VCaP (cell line): ENCODE results near the gene TEPSIN.

ENCODE experiments used
- H3K27ac ChIP-seq: fragments of 450-650 bp; 2 replicates; pipeline ENCODE4 v1.5.1; 2017
- TF ChIP-seq, protein P1 (sequence below): fragments of 450-650 bp; conservative IDR thresholded peaks from 2 replicates; pipeline ENCODE4 v1.5.1; 2017; ENCODE audit warnings: mild to moderate bottlenecking, moderate library complexity

Gene TEPSIN

DNA sequence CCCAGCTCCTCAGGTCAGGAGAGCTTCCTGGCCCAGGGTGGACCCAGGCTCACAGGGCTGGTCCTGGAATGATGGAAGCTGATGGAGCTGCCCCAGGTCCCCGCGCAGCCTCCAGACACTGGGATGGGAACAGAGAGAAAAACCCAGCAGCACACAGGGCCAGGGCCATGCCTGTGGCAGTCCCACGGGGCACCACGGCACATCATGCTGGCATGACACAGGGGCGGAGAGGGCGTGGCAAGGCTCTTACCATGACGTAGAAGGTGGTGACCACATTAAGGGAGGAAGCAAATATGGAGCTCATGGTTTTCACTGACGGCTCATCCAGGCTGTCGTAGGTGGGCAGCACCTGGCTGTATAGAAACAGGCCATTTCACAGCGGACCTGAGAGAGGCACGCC is 37.9 kb upstream of the TEPSIN start:
- H3K27ac ChIP-seq: peak overlapping the region; percentile 49
- TF ChIP-seq, protein P1, sequence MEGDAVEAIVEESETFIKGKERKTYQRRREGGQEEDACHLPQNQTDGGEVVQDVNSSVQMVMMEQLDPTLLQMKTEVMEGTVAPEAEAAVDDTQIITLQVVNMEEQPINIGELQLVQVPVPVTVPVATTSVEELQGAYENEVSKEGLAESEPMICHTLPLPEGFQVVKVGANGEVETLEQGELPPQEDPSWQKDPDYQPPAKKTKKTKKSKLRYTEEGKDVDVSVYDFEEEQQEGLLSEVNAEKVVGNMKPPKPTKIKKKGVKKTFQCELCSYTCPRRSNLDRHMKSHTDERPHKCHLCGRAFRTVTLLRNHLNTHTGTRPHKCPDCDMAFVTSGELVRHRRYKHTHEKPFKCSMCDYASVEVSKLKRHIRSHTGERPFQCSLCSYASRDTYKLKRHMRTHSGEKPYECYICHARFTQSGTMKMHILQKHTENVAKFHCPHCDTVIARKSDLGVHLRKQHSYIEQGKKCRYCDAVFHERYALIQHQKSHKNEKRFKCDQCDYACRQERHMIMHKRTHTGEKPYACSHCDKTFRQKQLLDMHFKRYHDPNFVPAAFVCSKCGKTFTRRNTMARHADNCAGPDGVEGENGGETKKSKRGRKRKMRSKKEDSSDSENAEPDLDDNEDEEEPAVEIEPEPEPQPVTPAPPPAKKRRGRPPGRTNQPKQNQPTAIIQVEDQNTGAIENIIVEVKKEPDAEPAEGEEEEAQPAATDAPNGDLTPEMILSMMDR: no peak

DNA sequence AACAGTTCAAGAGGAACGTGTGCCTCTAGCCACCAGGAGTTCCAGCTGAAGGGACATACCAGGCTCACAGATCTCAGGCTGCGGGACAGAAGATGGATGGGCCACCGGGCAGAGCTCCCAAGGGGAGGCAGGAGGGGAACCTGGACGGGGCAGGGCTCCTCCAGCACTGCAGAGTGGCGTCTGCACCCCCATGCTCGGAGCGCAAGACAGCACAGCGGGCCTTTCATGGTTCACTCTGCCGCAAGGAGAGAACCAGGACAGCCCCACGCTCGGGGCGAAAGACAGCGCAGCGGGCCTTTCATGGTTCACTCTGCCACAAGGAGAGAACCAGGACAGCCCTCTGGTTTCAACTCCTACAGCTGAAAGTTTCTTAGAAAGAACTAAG is 35.6 kb upstream of the TEPSIN start:
- TF ChIP-seq, protein P1: no peak
- no peak overlapping the region for H3K27ac ChIP-seq

DNA sequence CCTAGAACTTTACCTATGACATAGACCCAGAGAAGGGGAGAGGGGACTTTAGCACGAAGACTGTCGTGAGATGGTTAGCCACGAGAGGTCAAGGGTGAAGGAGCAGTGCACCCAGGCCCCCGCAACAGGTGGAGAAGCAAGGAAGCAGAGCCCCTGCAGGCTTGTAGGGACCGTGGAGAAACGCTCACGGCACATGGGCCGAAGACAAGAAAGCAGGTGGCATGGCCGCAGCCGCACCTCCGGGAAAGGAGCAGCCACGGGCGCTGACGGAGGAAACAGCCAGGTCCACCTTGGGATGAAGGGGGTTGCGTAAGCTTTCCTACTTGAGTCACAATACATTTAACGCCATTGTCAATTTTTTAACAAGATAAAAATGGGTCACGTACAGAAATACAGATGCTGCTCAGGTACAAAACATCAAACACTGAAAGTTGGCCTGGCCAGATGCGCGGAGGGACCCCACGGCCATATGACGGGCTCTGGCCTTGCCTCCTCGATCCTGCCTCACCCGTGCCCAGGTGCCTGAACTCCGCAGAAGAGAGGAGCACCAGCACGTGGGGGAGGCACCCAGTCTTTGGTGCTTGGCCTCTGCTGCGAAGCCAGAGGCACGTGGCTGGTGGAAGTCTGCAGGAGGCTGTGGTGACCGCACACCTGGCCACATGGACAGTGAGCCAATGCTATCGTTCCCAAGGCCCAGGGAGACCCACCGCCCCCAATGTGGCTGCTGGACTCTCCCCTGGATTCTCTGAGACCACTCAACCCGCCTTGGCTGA is 35.0 kb upstream of the TEPSIN start:
- H3K27ac ChIP-seq: peak overlapping the region; percentile 68
- TF ChIP-seq, protein P1: no peak

DNA sequence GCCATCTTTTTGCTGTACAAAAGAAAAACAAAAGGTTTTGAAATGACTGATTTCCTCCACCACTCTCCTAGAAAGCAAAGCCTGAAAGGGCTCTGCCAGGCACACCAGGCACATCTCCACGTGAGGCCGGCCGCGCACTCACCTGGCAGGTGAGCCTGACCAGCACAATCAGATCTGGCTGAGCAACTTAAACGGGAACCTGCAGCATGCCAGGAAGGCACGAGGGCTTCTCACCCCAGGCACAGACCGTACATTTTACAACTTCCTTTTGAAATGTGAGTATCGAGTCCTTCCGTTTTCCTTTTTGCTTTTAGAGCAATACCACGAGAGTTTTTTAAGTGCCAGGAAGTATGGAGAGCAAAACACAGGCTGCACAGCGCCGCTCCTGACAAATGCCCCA is 33.8 kb upstream of the TEPSIN start:
- peak overlapping the region; percentile 68 for H3K27ac ChIP-seq
- TF ChIP-seq, protein P1: no peak

DNA sequence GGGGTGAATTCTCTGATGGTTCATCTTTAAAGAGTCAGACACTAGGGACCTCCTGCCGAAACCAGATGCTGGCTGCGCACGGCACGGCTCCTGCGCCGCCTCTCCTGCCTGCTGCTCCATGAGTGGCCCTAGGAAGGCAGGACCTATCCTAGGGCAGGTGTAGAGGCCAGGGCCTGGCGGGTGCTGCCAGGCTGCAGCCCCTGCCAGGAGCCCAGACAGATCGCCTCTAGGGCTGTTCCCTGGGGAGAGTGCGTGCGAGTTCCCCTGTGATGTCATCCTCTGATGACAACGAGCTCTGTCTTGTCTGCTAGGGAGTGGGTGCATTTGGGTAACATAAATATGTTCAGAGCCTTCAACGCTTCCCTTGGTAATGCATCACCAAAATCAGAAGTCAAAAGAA is 32.4 kb upstream of the TEPSIN start:
- H3K27ac ChIP-seq: no peak overlapping the region
- TF ChIP-seq, protein P1: no peak

- no peak overlapping the region for H3K27ac ChIP-seq
- TF ChIP-seq, protein P1: no peak
Measured at GRCh38 chr17:81270279-81270678, 31.4 kb upstream of the TEPSIN start.

DNA sequence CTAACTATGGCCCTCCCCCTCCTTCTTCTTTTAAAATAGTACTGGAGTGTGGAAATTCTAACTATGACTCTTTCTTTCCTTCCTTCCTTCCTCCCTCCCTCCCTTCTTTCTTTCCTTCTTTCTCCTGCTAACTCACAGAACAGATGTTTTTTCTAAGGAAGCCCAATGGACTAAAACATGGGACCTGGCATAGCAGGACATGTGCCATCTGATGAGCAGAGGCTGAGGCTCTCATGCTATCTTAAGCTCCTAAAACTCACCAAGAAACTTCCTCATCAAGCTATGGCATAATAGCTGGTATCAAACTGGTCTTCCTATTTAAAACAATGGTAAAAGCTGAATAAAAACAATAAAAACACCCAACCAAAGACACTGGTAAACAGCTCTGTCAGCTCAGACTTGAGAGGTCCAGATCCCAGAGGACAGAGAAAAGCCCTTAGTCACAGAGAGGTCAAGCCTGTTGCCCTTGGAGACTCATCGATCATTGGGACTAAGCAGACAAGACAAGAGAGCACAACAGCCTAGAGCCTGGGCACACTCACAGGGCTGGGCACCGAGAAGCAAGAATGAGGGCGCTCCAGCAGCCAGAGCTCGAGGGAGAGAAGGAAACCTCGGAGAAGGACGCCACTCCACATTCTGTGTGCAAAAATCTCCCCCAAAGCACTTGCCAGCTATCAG is 28.7 kb upstream of the TEPSIN start:
- no peak overlapping the region for H3K27ac ChIP-seq
- TF ChIP-seq, protein P1: no peak
